ENCODE measurements around the gene CYTH2.

DNA sequence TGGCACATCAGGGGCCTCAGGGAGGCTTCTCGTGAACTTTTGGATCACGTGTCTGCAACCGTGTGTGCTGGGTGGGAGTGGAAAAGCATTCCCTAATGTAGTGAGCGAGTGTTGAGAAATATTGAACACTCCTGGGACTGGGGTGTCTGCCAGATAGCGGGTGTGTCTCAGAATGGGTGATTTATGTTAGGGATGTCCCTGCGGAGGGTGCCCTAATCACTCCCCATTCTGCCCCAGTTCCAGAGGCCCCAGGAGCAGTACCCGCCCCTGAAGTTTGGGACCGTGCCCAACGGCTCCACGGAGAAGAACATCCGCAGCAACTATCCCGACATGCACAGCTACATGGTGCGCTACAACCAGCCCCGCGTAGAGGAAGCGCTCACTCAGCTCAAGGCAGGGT, 47.6 kb upstream of the CYTH2 start:
- TF ChIP-seq, protein P1, sequence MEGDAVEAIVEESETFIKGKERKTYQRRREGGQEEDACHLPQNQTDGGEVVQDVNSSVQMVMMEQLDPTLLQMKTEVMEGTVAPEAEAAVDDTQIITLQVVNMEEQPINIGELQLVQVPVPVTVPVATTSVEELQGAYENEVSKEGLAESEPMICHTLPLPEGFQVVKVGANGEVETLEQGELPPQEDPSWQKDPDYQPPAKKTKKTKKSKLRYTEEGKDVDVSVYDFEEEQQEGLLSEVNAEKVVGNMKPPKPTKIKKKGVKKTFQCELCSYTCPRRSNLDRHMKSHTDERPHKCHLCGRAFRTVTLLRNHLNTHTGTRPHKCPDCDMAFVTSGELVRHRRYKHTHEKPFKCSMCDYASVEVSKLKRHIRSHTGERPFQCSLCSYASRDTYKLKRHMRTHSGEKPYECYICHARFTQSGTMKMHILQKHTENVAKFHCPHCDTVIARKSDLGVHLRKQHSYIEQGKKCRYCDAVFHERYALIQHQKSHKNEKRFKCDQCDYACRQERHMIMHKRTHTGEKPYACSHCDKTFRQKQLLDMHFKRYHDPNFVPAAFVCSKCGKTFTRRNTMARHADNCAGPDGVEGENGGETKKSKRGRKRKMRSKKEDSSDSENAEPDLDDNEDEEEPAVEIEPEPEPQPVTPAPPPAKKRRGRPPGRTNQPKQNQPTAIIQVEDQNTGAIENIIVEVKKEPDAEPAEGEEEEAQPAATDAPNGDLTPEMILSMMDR (IDR thresholded peaks at IDR 0.05): no peak
- TF ChIP-seq POLR2A (IDR thresholded peaks at IDR 0.05): no peak
